GM19455 (cell line): ENCODE measurements around the gene KCNT1.
"Not testable (repeated sequence)": the region's sequence is repeated elsewhere in the genome, so short reads cannot be mapped to it uniquely, and the experiment has no call there.

Experiments used
- ATAC-seq: cut with Tn5 transposase; IDR thresholded peaks from one replicate; pipeline ENCODE4 v1.9.1; 2021; ENCODE audit not compliant: unreplicated experiment

KCNT1 gene

GRCh38 chr9:135701959-135702721 lies at the start of gene KCNT1:
KCNT1 (plus strand) TSS chr9:135702185; CDS start chr9:135702259, 74 bp downstream.
- ATAC-seq = no peak

- ATAC-seq = no peak
Measured at GRCh38 chr9:135655317-135655716, 46.7 kb upstream of the KCNT1 start.

GRCh38 chr9:135657416-135657815 lies 44.6 kb upstream of the KCNT1 start:
- ATAC-seq = no peak

DNA sequence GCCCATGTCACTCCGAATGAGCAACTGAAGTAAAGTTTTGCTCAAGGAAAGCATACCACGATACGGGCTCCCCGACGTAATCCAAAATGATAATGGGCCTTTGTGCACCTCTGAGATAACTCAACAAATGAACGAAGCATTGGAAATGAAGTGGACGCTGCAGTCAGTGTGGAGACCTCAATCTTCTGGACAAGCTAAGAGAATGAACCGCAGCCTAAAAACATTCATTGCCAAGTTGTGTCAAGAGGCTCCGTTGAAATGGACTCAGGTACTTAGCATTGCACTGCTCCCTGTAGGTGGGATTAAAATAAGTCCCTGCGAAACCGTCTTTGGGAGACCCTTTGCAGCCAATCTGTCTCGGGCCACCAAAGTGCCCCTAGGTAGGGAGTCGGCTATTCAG lies 42.7 kb upstream of the KCNT1 start:
- no peak for ATAC-seq

DNA sequence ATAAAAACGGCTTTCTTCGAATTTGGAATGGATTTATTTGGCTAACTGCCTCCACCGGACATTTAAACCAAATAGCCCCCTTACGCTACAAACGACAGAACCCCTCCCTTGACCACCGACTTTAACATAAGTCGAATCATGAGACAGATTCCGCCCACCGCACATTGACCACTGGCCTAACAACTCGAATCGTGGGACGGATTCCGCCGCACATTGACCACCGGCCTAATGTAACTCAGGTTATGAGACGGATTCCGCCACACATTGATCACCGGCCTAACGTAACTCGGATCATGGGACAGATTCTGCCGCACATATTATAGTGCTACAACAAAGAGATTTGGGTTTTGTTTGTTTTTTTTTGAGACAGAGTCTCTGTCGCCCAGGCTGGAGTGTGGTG lies 41.6 kb upstream of the KCNT1 start:
- ATAC-seq = no peak

GRCh38 chr9:135661816-135662560 lies 40.0 kb upstream of the KCNT1 start:
- no peak for ATAC-seq

DNA sequence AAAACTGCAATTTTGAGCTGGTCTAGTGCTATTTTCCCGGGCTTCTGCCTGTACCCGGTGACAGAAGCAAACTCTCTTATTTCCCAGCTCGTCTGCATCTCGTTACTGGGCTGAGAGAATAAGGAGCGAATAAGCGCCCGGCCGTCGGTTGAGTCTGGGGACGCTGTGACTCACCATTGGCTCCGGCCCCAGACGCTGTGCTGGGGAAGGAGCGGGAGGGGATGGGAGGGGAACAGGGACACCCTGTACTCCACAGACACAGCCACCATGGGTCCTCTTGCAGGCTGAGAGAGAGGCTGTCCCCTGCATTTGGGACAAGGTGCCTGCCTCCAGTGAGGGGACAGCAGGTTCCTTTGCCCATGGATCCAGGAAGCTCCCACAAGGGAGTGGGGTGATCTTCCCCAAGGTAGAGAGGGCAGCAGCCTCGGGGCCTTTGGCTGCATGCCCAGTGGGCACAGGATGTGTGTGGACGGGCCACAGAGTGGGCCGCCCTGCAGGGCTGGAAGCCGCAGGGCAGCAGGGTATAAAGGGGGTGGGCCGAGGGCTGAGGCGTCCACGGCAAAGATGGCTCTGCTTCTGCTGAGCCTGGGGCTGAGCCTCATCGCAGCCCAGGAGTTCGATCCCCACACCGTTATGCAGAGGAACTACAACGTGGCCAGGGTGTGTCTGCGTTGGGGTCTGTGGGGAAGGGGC lies 39.1 kb upstream of the KCNT1 start, which contains the start of gene LCN9:
TSS of gene LCN9 (plus strand) at position 552 of the 693 bp plus-strand sequence. CDS start at position 565, 13 bp downstream.
- ATAC-seq = no peak

DNA sequence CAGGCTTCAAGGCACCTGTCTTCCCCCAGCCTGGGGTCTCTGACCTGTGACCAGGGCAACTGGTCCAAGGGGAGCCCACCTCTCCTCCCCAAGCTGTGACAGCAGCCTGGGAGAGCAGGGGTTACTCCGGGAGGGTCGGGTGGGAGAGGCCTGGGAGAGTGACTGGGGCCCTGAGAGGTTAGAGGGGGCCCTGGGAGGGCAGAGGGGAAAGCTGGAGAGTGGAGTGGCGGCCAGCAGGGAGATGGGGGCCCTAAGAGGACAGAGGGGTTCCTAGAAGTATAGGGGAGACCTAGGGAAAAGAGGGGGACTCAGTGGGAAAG lies 38.6 kb upstream of the KCNT1 start:
- no peak for ATAC-seq

GRCh38 chr9:135663857-135664256 lies 38.1 kb upstream of the KCNT1 start:
- ATAC-seq = no peak

DNA sequence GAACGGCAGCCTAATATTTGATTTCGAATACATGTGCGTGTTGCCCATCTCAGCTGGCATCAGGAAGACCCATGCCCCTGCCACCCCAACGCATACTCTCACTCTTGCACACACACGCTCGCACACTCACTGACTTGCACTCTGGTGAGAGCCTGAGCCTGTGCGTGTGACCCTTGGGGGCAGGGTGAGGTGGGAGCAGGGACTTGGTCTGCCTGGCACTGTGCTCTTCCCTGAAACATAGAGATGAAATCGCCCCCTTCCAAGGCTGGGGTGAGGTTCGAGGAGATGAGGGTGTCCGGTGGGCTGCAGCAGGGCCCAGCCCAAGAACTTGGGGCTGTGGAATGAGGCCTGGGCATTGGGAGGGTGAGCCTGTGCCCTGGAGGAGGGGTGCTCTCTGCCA lies 37.7 kb upstream of the KCNT1 start:
- no peak for ATAC-seq

- ATAC-seq = no peak
Measured at GRCh38 chr9:135664801-135665794, 36.9 kb upstream of the KCNT1 start.

DNA sequence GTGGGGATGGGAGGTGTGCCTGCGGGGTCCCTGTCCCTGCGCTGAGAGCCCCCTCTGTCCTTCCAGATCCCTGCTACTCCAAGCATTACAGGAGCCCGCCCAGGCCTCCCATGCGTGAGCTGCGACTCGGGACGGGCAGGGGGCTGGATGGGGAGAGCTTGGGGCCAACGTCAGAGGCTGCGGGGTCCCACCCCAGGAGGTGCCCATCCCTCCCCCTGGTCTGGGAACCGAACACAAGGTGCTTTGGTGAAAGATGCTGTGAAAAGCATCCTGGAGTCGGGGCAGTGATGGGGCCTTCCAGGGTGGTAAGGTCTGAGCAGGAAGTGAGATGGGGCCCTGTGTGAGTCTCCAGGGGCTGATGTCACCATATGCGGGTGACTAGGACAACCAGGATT lies 36.2 kb upstream of the KCNT1 start:
- ATAC-seq = no peak

GRCh38 chr9:135666534-135667462 lies 35.2 kb upstream of the KCNT1 start:
- ATAC-seq = no peak

DNA sequence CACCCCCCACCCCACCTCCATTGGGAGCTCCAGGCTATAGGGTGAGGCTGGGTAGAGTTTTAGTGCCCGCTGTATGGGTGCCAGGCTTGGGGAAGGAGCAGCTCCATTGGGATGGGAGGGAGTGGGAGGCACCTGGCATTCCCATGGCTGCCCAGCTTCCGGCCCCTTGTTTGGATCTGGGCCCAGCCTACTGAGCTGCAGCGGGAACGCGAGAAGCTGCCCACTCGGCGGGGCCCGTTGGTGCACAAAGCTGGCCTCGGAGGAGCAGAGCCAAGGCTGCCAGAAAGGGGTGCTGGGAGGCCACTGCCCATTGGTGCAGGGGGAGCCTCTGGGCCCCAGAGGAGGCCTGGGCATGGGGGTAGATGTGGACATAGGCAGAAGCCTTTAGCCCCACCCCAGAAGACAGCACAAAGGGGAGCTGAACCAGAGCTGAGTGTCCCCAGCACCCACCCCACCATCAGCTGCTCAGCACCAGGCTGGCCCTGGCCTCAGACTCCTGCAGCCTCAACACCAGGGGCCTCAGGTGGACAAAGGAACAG lies 34.5 kb upstream of the KCNT1 start:
- no peak for ATAC-seq

DNA sequence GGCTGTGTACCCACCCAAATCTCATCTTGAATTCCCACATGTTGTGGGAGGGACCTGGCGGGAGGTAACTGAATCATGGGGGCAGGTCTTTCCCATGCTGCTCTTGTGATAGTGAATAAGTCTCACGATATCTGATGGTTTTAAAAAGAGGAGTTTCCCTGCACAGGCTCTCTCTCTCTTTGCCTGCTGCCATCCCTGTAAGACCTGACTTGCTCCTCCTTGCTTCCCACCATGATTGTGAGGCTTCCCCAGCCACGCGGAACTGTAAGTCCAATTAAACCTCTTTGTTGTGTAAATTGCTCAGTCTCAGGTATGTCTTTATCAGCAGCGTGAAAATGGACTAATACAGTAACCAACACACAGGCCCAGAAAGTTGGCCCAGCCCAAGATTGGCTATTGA lies 33.0 kb upstream of the KCNT1 start:
- not testable (repeated sequence) for ATAC-seq

GRCh38 chr9:135669616-135670285 lies 32.2 kb upstream of the KCNT1 start:
- no peak for ATAC-seq

DNA sequence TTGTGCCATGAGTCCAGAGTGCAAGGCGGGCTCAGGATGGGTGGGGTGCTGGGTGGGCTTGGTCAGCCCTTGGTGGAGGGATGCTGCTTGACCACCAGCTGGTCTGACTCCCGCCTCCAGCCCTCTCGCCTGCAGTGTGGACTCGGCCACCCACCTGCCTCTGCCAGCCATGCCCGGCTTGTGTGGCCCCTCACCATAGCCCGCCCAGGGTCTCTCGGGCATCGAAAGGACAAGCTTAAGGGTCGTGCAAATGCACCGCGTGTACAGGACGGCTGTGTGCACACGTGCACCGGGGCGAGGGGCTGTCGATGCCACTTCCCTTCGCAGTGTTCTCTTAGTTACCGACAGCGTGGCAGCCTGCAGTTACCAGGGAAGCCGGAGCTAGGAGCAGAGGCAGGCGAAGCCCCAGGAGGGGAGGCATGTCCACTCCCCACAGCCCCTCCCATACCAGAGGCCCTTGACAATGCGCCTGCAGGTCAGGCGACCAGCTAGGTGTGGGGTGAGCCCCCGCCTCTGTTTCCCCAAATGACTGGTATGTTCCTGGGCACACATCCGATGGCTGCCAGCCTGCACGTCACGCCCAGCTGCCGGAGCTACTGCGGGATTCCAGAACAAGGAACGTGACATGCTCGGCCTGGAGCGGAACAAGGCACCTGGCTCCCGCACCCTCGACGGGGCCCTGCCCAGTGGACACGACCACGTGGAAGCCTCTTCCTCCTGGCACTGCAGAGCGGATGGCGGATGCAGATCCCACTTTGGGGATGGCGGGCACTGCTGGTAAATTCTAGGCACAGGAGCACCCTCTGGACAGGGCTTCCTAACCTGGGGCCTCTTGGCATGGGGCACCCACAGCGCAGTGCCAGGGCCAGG lies 31.0 kb upstream of the KCNT1 start:
- no peak for ATAC-seq

DNA sequence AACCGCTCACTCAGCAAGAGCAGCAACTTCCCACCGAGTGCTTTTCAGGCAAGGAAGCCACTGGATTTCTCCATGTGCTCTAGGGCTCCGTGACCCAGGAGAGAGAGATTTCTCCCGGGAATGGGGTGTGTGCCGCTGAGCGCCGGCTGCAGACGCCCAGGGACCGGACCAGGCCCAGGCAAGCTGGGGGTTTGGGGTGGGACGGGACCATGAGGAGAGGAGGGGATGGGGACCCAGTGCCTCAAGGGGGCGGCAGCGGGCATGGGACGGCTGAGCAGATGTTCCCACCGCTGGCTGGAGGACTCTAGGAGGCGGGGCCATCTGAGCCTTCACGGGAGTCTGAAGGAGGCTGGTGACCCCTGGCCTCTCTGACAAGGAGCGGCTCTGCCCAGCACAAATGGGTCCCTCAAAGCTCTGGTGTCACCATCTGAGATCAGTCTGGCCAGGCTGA lies 30.4 kb upstream of the KCNT1 start:
- no peak for ATAC-seq
